Ishikawa (cell line): ENCODE results near the gene ARHGAP29.

Source experiments
- CEBPB ChIP-seq: IDR thresholded peaks from 2 replicates; pipeline ENCODE4 v1.6.1; 2012
- EGR1 ChIP-seq: IDR thresholded peaks from 2 replicates; pipeline ENCODE4 v1.6.1; 2012
- EP300 ChIP-seq: IDR thresholded peaks from 2 replicates; pipeline ENCODE4 v1.6.1; 2012; ENCODE audit warnings: borderline replicate concordance
- FOXM1 ChIP-seq: IDR thresholded peaks from 2 replicates; pipeline ENCODE4 v1.6.1; 2012; ENCODE audit warnings: low read depth, borderline replicate concordance
- NFIC ChIP-seq: IDR thresholded peaks from 2 replicates; pipeline ENCODE4 v1.6.1; 2012
- RAD21 ChIP-seq: IDR thresholded peaks from 2 replicates; pipeline ENCODE4 v1.6.1; 2012; ENCODE audit warnings: low read depth
- TAF1 ChIP-seq: IDR thresholded peaks from 2 replicates; pipeline ENCODE4 v1.6.1; 2012; ENCODE audit warnings: low read depth, mild to moderate bottlenecking
- TCF12 ChIP-seq: IDR thresholded peaks from 2 replicates; pipeline ENCODE4 v1.6.1; 2012; ENCODE audit warnings: low read depth
- YY1 ChIP-seq: IDR thresholded peaks from 2 replicates; pipeline ENCODE4 v1.6.1; 2012; ENCODE audit warnings: low read depth
- TF ChIP-seq, protein P1 (sequence below): IDR thresholded peaks from 2 replicates; pipeline ENCODE4 v1.6.1; 2012
- TF ChIP-seq, protein P2 (sequence below): IDR thresholded peaks from 2 replicates; pipeline ENCODE4 v1.6.1; 2012; ENCODE audit warnings: low read depth, mild to moderate bottlenecking
- TF ChIP-seq, protein P3 (sequence below): IDR thresholded peaks from 2 replicates; pipeline ENCODE4 v1.6.1; 2012

DNA sequence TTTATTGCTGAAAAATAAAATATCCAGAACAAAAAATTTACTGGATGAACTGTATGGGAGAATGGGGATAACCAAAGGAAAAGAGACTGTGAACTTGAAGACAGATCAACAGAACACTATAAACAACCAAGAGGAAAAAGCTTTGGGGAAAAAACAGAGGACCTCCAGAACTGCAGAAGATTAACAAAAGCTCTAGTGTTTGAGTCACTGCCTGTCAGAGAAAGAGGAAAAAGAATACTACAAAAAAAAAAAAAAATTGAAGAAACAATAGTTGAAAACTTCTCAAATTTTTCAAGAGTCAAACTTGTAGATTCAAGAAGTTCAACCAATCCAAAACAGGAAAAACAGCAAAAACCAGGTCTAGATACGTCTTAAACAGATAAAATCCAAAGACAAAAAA lies 44.3 kb downstream of the ARHGAP29 start:
- TF ChIP-seq EP300 (no peak), TCF12 (no peak), NFIC (no peak), YY1 (no peak), TAF1 (no peak), RAD21 (no peak), EGR1 (no peak), FOXM1 (no peak), CEBPB (no peak)
- TF ChIP-seq, protein P1, sequence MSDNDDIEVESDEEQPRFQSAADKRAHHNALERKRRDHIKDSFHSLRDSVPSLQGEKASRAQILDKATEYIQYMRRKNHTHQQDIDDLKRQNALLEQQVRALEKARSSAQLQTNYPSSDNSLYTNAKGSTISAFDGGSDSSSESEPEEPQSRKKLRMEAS: no peak
- TF ChIP-seq, protein P2, sequence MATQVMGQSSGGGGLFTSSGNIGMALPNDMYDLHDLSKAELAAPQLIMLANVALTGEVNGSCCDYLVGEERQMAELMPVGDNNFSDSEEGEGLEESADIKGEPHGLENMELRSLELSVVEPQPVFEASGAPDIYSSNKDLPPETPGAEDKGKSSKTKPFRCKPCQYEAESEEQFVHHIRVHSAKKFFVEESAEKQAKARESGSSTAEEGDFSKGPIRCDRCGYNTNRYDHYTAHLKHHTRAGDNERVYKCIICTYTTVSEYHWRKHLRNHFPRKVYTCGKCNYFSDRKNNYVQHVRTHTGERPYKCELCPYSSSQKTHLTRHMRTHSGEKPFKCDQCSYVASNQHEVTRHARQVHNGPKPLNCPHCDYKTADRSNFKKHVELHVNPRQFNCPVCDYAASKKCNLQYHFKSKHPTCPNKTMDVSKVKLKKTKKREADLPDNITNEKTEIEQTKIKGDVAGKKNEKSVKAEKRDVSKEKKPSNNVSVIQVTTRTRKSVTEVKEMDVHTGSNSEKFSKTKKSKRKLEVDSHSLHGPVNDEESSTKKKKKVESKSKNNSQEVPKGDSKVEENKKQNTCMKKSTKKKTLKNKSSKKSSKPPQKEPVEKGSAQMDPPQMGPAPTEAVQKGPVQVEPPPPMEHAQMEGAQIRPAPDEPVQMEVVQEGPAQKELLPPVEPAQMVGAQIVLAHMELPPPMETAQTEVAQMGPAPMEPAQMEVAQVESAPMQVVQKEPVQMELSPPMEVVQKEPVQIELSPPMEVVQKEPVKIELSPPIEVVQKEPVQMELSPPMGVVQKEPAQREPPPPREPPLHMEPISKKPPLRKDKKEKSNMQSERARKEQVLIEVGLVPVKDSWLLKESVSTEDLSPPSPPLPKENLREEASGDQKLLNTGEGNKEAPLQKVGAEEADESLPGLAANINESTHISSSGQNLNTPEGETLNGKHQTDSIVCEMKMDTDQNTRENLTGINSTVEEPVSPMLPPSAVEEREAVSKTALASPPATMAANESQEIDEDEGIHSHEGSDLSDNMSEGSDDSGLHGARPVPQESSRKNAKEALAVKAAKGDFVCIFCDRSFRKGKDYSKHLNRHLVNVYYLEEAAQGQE: no peak
- TF ChIP-seq, protein P3, sequence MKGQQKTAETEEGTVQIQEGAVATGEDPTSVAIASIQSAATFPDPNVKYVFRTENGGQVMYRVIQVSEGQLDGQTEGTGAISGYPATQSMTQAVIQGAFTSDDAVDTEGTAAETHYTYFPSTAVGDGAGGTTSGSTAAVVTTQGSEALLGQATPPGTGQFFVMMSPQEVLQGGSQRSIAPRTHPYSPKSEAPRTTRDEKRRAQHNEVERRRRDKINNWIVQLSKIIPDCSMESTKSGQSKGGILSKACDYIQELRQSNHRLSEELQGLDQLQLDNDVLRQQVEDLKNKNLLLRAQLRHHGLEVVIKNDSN: no peak
